ENCODE results near the gene SRD5A3.

DNA sequence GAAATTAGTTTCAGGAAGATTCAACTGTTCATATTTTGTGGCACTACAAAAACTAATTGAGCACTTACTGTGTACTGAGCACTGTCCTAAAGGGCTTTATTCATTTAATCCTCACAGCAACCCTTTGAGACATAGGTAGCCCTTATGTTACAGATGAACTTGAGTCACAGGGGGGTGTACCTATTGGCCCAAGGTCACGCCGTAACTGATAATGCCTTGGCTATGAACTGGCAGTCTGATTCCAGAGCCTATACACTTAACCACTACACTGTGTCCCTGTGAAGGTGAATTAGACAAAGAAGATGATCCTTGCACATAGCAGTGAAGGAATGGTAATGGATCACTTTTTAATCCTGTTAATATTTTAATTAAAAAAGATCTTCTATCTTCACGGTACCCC is 61.7 kb downstream of the SRD5A3 start:
- TF ChIP-seq, protein P1, sequence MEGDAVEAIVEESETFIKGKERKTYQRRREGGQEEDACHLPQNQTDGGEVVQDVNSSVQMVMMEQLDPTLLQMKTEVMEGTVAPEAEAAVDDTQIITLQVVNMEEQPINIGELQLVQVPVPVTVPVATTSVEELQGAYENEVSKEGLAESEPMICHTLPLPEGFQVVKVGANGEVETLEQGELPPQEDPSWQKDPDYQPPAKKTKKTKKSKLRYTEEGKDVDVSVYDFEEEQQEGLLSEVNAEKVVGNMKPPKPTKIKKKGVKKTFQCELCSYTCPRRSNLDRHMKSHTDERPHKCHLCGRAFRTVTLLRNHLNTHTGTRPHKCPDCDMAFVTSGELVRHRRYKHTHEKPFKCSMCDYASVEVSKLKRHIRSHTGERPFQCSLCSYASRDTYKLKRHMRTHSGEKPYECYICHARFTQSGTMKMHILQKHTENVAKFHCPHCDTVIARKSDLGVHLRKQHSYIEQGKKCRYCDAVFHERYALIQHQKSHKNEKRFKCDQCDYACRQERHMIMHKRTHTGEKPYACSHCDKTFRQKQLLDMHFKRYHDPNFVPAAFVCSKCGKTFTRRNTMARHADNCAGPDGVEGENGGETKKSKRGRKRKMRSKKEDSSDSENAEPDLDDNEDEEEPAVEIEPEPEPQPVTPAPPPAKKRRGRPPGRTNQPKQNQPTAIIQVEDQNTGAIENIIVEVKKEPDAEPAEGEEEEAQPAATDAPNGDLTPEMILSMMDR (IDR thresholded peaks at IDR 0.05; ENCODE audit: borderline replicate concordance, extremely low read depth, low read length, poor library complexity, severe bottlenecking): no peak
- no peak for TF ChIP-seq EZH2 (IDR thresholded peaks at IDR 0.05; ENCODE audit: borderline replicate concordance, low read depth, low read length, severe bottlenecking)

Measured in DND-41 (cell line).